GM10847 (cell line): ENCODE results near the gene IGFALS.

Source experiments
- POLR2A ChIP-seq: IDR thresholded peaks from 2 replicates; pipeline ENCODE4 v1.6.1; 2011; ENCODE audit not compliant: insufficient read length; ENCODE audit errors: extremely low read depth

Gene IGFALS

GRCh38 chr16:1787322-1788094 lies 6.0 kb downstream of the IGFALS start:
- no peak for TF ChIP-seq POLR2A

- no peak for TF ChIP-seq POLR2A
Observed at GRCh38 chr16:1787056-1787321, 6.5 kb downstream of the IGFALS start.

- TF ChIP-seq POLR2A: no peak
Observed at GRCh38 chr16:1786242-1787055, 7.1 kb downstream of the IGFALS start.

GRCh38 chr16:1785846-1786170 lies 7.7 kb downstream of the IGFALS start:
- TF ChIP-seq POLR2A: no peak

- TF ChIP-seq POLR2A: no peak
Observed at GRCh38 chr16:1784977-1785845, 8.3 kb downstream of the IGFALS start.

GRCh38 chr16:1782408-1783264 lies 10.9 kb downstream of the IGFALS start, which contains the start of the genes NUBP2 and SPSB3:
TSS of gene NUBP2 (plus strand) at chr16:1782960. CDS start at chr16:1783021, 61 bp downstream.
TSS of gene SPSB3 (minus strand) at chr16:1782571. CDS start at chr16:1781483, 1,088 bp downstream.
- TF ChIP-seq POLR2A: peak; percentile 69

- TF ChIP-seq POLR2A: no peak
Observed at GRCh38 chr16:1781758-1782407, 11.6 kb downstream of the IGFALS start.

- no peak for TF ChIP-seq POLR2A
Observed at GRCh38 chr16:1781254-1781653, 12.3 kb downstream of the IGFALS start.

- TF ChIP-seq POLR2A: no peak
Observed at GRCh38 chr16:1780677-1781072, 12.8 kb downstream of the IGFALS start.

- TF ChIP-seq POLR2A: no peak
Observed at GRCh38 chr16:1779741-1780676, 13.5 kb downstream of the IGFALS start.

GRCh38 chr16:1779234-1779701 lies 14.2 kb downstream of the IGFALS start:
- TF ChIP-seq POLR2A: no peak

- no peak for TF ChIP-seq POLR2A
Observed at GRCh38 chr16:1778200-1779179, 15.0 kb downstream of the IGFALS start.
